SIG-M5 (cell line): ENCODE data around the gene TMEM151B.
"Not testable (repeated sequence)": the region's sequence is repeated elsewhere in the genome, so short reads cannot be mapped to it uniquely, and the experiment has no call there.

Source experiments
- DNase-seq: peaks from one replicate; lab custom pipeline; 2025; lab: John Stamatoyannopoulos, UW

TMEM151B gene

GRCh38 chr6:44304282-44305199, 34.3 kb downstream of the TMEM151B start:
- DNase-seq, result no peak

- no peak for DNase-seq
Measured at GRCh38 chr6:44305200-44305725, 35.0 kb downstream of the TMEM151B start.

- no peak for DNase-seq
Measured at GRCh38 chr6:44306710-44307109, 36.5 kb downstream of the TMEM151B start.

- no peak for DNase-seq
Measured at GRCh38 chr6:44307217-44307616, 37.0 kb downstream of the TMEM151B start.

- DNase-seq, result no peak
Measured at GRCh38 chr6:44309092-44309491, 38.8 kb downstream of the TMEM151B start.

- no peak for DNase-seq
Measured at GRCh38 chr6:44309631-44310030, 39.4 kb downstream of the TMEM151B start.

GRCh38 chr6:44310241-44310640, 40.0 kb downstream of the TMEM151B start:
- DNase-seq, result no peak

- DNase-seq, result no peak
Measured at GRCh38 chr6:44311304-44311703, 41.1 kb downstream of the TMEM151B start.

- DNase-seq, result no peak
Measured at GRCh38 chr6:44311767-44312166, 41.5 kb downstream of the TMEM151B start.

- DNase-seq, result no peak
Measured at GRCh38 chr6:44312901-44313788, 42.9 kb downstream of the TMEM151B start, which contains the start of gene AARS2. TSS of gene AARS2 (minus strand) at chr6:44313347. CDS start at chr6:44313323, 24 bp downstream.

- DNase-seq, result not testable (repeated sequence)
Measured at GRCh38 chr6:44314657-44315056, 44.4 kb downstream of the TMEM151B start.

- DNase-seq, result no peak
Measured at GRCh38 chr6:44315516-44315915, 45.3 kb downstream of the TMEM151B start.

GRCh38 chr6:44315951-44316350, 45.7 kb downstream of the TMEM151B start:
- no peak for DNase-seq

GRCh38 chr6:44316481-44316880, 46.2 kb downstream of the TMEM151B start:
- DNase-seq, result no peak

GRCh38 chr6:44317136-44317631, 46.9 kb downstream of the TMEM151B start:
- not testable (repeated sequence) for DNase-seq

GRCh38 chr6:44321210-44321609, 51.0 kb downstream of the TMEM151B start:
- no peak for DNase-seq

GRCh38 chr6:44327096-44327495, 56.8 kb downstream of the TMEM151B start:
- DNase-seq, result no peak

- DNase-seq, result no peak
Measured at GRCh38 chr6:44327760-44328159, 57.5 kb downstream of the TMEM151B start.

GRCh38 chr6:44328203-44328602, 58.0 kb downstream of the TMEM151B start:
- not testable (repeated sequence) for DNase-seq

- DNase-seq, result no peak
Measured at GRCh38 chr6:44329858-44330257, 59.6 kb downstream of the TMEM151B start.

- DNase-seq, result no peak
Measured at GRCh38 chr6:44332585-44332984, 62.3 kb downstream of the TMEM151B start.

GRCh38 chr6:44333273-44333919, 63.1 kb downstream of the TMEM151B start:
- no peak for DNase-seq
